Lower leg skin (tissue), 3 donors: ENCODE measurements around the gene CD52.

ENCODE experiments used
- CTCF ChIP-seq, 3 donors: fragments of 450-650 bp; IDR thresholded peaks; one replicate each; pipeline ENCODE4 v1.5.1; 2016; ENCODE audit warnings: antibody characterized with exemption in 3 of 3, mild to moderate bottlenecking in 3 of 3, moderate library complexity in 2 of 3
- POLR2A ChIP-seq, 2 donors: fragments of 450-650 bp; IDR thresholded peaks; one replicate each; pipeline ENCODE4 v1.6.1; 2016 to 2017; ENCODE audit warnings: antibody characterized with exemption in 2 of 2, mild to moderate bottlenecking in 1 of 2, moderate library complexity in 1 of 2

- TF ChIP-seq CTCF (IDR thresholded peaks at IDR 0.05) (no peak), POLR2A (IDR thresholded peaks at IDR 0.05) (no peak)
These were observed 4.2 kb downstream of the CD52 start for GRCh38 chr1:26322042-26322331.
